Neural cell (in vitro differentiated cells): ENCODE data around the gene SYTL4. TPM values are rescaled to one million over a fixed set of nuclear protein-coding genes. Genes with fewer than 3 reads are reported as not detected.

Experiments used
- H2AFZ ChIP-seq: fragments of 200-600, 300-800 bp; sonication (generic), shearing (Covaris generic); 2 replicates; pipeline ENCODE4 v1.6.0; 2014; ENCODE audit warnings: low read depth, mild to moderate bottlenecking, antibody characterized with exemption, low read length, moderate library complexity
- H3F3A ChIP-seq: fragments of 200-600 bp; shearing (Covaris generic); 2 replicates; pipeline ENCODE4 v1.6.1; 2016; ENCODE audit warnings: mild to moderate bottlenecking, moderate library complexity, mixed read lengths, antibody characterized with exemption, low read length; ENCODE audit not compliant: insufficient read depth, poor library complexity, severe bottlenecking
- H3K27ac ChIP-seq: fragments of 200-600, 300-800 bp; sonication (generic), shearing (Covaris generic); 2 replicates; pipeline ENCODE4 v1.5.1; 2014; ENCODE audit warnings: mild to moderate bottlenecking, low read length, moderate library complexity
- H3K27me3 ChIP-seq: fragments of 300-800, 200-600 bp; sonication (generic), shearing (Covaris generic); 2 replicates; pipeline ENCODE4 v1.6.0; 2014; ENCODE audit warnings: mild to moderate bottlenecking, low read depth, low read length, moderate library complexity; ENCODE audit not compliant: insufficient read depth
- H3K36me3 ChIP-seq: fragments of 300-800, 200-600 bp; sonication (generic), shearing (Covaris generic); 2 replicates; pipeline ENCODE4 v1.5.1; 2014; ENCODE audit warnings: mild to moderate bottlenecking, antibody characterized with exemption, low read length, moderate library complexity; ENCODE audit not compliant: insufficient read depth
- H3K4me2 ChIP-seq: fragments of 300-800, 200-600 bp; sonication (generic), shearing (Covaris generic); 2 replicates; pipeline ENCODE4 v1.6.0; 2014; ENCODE audit warnings: mild to moderate bottlenecking, low read length
- H3K4me3 ChIP-seq: fragments of 300-800, 200-600 bp; sonication (generic), shearing (Covaris generic); 2 replicates; pipeline ENCODE4 v1.5.1; 2014; ENCODE audit warnings: mild to moderate bottlenecking, low read length, moderate library complexity
- H3K79me2 ChIP-seq: fragments of 200-600 bp; shearing (Covaris generic); replicated peaks from 2 replicates; pipeline ENCODE4 v1.6.0; 2014; ENCODE audit warnings: mild to moderate bottlenecking, low read length, moderate library complexity; ENCODE audit not compliant: insufficient read depth
- H3K9ac ChIP-seq: fragments of 300-800, 200-600 bp; sonication (generic), shearing (Covaris generic); 2 replicates; pipeline ENCODE4 v1.6.1; 2016; ENCODE audit warnings: mild to moderate bottlenecking, low read length, mixed read lengths
- H3K9me2 ChIP-seq: fragments of 200-600 bp; shearing (Covaris generic); 2 replicates; pipeline ENCODE4 v1.6.1; 2016; ENCODE audit warnings: mild to moderate bottlenecking, low read length, mixed read lengths; ENCODE audit not compliant: insufficient read depth
- H3K9me3 ChIP-seq: fragments of 200-600, 300-800 bp; sonication (generic), shearing (Covaris generic); 2 replicates; pipeline ENCODE4 v1.6.1; 2016; ENCODE audit warnings: mild to moderate bottlenecking, mixed run types, low read length, moderate library complexity, mixed read lengths
- H4K20me1 ChIP-seq: fragments of 200-600 bp; shearing (Covaris generic); 2 replicates; pipeline ENCODE4 v1.6.1; 2016; ENCODE audit warnings: mild to moderate bottlenecking, mixed run types; ENCODE audit not compliant: insufficient read depth
- EP300 ChIP-seq: fragments of 450-650 bp; conservative IDR thresholded peaks from 2 replicates; pipeline ENCODE4 v1.6.1; 2014; ENCODE audit warnings: antibody characterized with exemption, mild to moderate bottlenecking, moderate library complexity; ENCODE audit not compliant: poor library complexity, severe bottlenecking
- EZH2 ChIP-seq: fragments of 200-600, 300-800 bp; shearing (Covaris generic), sonication (generic); IDR thresholded peaks from 2 replicates; pipeline ENCODE4 v1.6.1; 2014; ENCODE audit warnings: antibody characterized with exemption, low read length, borderline replicate concordance, mild to moderate bottlenecking; ENCODE audit not compliant: insufficient read depth, poor library complexity, severe bottlenecking
- MXI1 ChIP-seq: fragments of 450-650 bp; conservative IDR thresholded peaks from 2 replicates; pipeline ENCODE4 v1.6.1; 2014; ENCODE audit warnings: antibody characterized with exemption, mild to moderate bottlenecking; ENCODE audit not compliant: poor library complexity, severe bottlenecking
- POLR2AphosphoS5 ChIP-seq: IDR thresholded peaks from 2 replicates; pipeline ENCODE4 v1.6.1; 2012
- RAD21 ChIP-seq: fragments of 450-650 bp; conservative IDR thresholded peaks from 2 replicates; pipeline ENCODE4 v1.6.1; 2014; ENCODE audit warnings: antibody characterized with exemption, mild to moderate bottlenecking, moderate library complexity
- SMC3 ChIP-seq: fragments of 450-650 bp; conservative IDR thresholded peaks from 2 replicates; pipeline ENCODE4 v1.6.1; 2014; ENCODE audit warnings: antibody characterized with exemption, mild to moderate bottlenecking, moderate library complexity; ENCODE audit not compliant: poor library complexity
- TAF1 ChIP-seq: IDR thresholded peaks from 2 replicates; pipeline ENCODE4 v1.6.1; 2012; ENCODE audit warnings: low read depth
- polyA plus RNA-seq: library from polyadenylated mRNA; depleted of rRNA; stranded (reverse); fragments of >200 nt; gene quantifications from 2 replicates; pipeline ENCODE4 v1.2.3, GENCODE V29; 2014
- TF ChIP-seq, protein P1 (sequence below): fragments of 450-650 bp; IDR thresholded peaks from 2 replicates; pipeline ENCODE4 v1.5.1; 2014; ENCODE audit warnings: antibody characterized with exemption, mild to moderate bottlenecking, moderate library complexity; ENCODE audit not compliant: poor library complexity, severe bottlenecking
- TF ChIP-seq, protein P2 (sequence below): IDR thresholded peaks from 2 replicates; pipeline ENCODE4 v1.6.1; 2012; ENCODE audit warnings: borderline replicate concordance

The SYTL4 gene
- polyA plus RNA-seq, 1 donor from 2014 or later, result 0.11 TPM

DNA sequence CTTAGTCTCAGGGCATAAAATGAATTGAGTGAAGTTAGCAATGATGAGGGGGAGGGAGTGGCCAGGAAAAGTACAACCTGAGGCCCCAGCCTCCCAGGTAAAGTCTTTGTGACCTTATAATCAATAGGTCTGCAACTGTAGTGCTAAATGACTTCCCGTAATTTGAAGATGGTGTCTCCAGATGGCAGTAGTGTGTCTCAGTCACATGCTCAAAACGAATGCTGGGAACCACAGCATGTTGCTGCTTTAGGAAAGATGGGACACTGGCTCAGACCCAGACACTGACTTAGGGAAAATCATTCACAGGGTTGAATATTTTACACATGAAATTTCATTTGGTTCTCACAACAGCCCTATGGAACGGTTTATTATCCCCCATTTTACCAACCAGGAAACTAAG is 77.7 kb downstream of the SYTL4 start:
- Histone ChIP-seq H3F3A (no peaks in the 10 kb centered on the region), H3K4me2 (no peak overlapping the region), H3K79me2 (no peaks in the 10 kb centered on the region), H3K36me3 (no peaks in the 10 kb centered on the region), H2AFZ (no peak overlapping the region), H4K20me1 (no peaks in the 10 kb centered on the region), H3K4me3 (no peak overlapping the region), H3K27ac (no peak overlapping the region), H3K9ac (no peak overlapping the region), H3K9me3 (no peaks in the 10 kb centered on the region), H3K27me3 (no peaks in the 10 kb centered on the region), H3K9me2 (no peaks in the 10 kb centered on the region)
- TF ChIP-seq RAD21 (no peak), SMC3 (no peak), EZH2 (no peak), TAF1 (no peak), POLR2AphosphoS5 (no peak), MXI1 (no peak), EP300 (no peak)
- TF ChIP-seq, protein P1, sequence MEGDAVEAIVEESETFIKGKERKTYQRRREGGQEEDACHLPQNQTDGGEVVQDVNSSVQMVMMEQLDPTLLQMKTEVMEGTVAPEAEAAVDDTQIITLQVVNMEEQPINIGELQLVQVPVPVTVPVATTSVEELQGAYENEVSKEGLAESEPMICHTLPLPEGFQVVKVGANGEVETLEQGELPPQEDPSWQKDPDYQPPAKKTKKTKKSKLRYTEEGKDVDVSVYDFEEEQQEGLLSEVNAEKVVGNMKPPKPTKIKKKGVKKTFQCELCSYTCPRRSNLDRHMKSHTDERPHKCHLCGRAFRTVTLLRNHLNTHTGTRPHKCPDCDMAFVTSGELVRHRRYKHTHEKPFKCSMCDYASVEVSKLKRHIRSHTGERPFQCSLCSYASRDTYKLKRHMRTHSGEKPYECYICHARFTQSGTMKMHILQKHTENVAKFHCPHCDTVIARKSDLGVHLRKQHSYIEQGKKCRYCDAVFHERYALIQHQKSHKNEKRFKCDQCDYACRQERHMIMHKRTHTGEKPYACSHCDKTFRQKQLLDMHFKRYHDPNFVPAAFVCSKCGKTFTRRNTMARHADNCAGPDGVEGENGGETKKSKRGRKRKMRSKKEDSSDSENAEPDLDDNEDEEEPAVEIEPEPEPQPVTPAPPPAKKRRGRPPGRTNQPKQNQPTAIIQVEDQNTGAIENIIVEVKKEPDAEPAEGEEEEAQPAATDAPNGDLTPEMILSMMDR, result no peak
- TF ChIP-seq, protein P2, sequence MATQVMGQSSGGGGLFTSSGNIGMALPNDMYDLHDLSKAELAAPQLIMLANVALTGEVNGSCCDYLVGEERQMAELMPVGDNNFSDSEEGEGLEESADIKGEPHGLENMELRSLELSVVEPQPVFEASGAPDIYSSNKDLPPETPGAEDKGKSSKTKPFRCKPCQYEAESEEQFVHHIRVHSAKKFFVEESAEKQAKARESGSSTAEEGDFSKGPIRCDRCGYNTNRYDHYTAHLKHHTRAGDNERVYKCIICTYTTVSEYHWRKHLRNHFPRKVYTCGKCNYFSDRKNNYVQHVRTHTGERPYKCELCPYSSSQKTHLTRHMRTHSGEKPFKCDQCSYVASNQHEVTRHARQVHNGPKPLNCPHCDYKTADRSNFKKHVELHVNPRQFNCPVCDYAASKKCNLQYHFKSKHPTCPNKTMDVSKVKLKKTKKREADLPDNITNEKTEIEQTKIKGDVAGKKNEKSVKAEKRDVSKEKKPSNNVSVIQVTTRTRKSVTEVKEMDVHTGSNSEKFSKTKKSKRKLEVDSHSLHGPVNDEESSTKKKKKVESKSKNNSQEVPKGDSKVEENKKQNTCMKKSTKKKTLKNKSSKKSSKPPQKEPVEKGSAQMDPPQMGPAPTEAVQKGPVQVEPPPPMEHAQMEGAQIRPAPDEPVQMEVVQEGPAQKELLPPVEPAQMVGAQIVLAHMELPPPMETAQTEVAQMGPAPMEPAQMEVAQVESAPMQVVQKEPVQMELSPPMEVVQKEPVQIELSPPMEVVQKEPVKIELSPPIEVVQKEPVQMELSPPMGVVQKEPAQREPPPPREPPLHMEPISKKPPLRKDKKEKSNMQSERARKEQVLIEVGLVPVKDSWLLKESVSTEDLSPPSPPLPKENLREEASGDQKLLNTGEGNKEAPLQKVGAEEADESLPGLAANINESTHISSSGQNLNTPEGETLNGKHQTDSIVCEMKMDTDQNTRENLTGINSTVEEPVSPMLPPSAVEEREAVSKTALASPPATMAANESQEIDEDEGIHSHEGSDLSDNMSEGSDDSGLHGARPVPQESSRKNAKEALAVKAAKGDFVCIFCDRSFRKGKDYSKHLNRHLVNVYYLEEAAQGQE, result no peak

DNA sequence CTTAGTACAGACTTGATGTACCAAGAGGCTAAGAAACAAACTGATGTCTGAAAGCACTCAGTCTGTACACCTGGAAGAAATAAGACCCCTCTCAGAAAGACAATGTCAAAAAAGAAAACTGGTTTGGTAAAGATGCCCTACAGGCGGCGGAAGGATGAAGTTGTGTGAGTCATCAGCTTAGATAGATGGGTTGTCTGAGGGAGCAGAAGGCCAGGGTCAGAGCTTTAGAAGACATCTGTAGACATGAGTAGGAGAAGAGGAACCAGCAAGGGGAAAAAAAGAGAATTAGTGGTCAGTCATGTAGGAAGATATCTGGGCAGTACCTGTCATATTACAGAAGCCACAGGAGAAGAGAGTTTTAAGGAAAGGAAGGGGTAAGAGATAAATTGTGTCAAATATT is 79.7 kb downstream of the SYTL4 start:
- Histone ChIP-seq H3K36me3 (no peaks in the 10 kb centered on the region), H3K4me2 (no peak overlapping the region), H3K27me3 (no peaks in the 10 kb centered on the region)

More for the DNA sequence above, 79.7 kb downstream of the SYTL4 start:
- Histone ChIP-seq H3K9me2 (no peaks in the 10 kb centered on the region), H3K9me3 (no peaks in the 10 kb centered on the region), H3K9ac (no peak overlapping the region), H4K20me1 (no peaks in the 10 kb centered on the region), H3K79me2 (no peaks in the 10 kb centered on the region), H2AFZ (no peak overlapping the region), H3K27ac (no peak overlapping the region), H3F3A (no peaks in the 10 kb centered on the region), H3K4me3 (no peak overlapping the region)
- TF ChIP-seq EP300, result no peak
- no peak for TF ChIP-seq EZH2
- TF ChIP-seq POLR2AphosphoS5, result no peak
- TF ChIP-seq, protein P2, result no peak
- TF ChIP-seq MXI1, result no peak
- no peak for TF ChIP-seq RAD21
- TF ChIP-seq, protein P1, result no peak
- TF ChIP-seq TAF1, result no peak
